HepG2 (cell line): ENCODE results near the gene MYRIP. TPM values are rescaled to one million over a fixed set of nuclear protein-coding genes. Genes with fewer than 3 reads are reported as not detected.

ENCODE experiments used
- ATAC-seq: fragments of 200-7000 bp; cut with Tn5 transposase; 3 replicates; pipeline ENCODE4 v1.9.1; 2020; ENCODE audit warnings: mild to moderate bottlenecking, moderate library complexity
- BruUV-seq: library from RNA; stranded (reverse); fragments of 400-500 nt; replicated peaks from 2 replicates; lab custom pipeline; 2021; lab: Mats Ljungman, UMichigan
- CTCF ChIA-PET: fragments of 300-600 bp; formaldehyde crosslinking; extraction: SDS; loops from one replicate; lab custom pipeline; 2021; ENCODE audit warnings: low total read pairs, inconsistent platforms, low intra/inter-chr PET ratio; lab: Yijun Ruan, JAX
- POLR2A ChIA-PET: fragments of 350-600 bp; sonication (Branson Sonifier 250); formaldehyde crosslinking; loops from one replicate; lab custom pipeline; 2020; ENCODE audit warnings: antibody characterized with exemption, inconsistent platforms; lab: Yijun Ruan, JAX
- DNase-seq: peaks from one replicate; pipeline ENCODE4 v3.0.0-alpha.2; 2015; ENCODE audit warnings: low spot score
- FAIRE-seq: peaks from 3 replicates; lab custom pipeline; 2011; peaks lifted over from hg19 to GRCh38; lab: Jason Lieb, UNC
- H2AFZ ChIP-seq: one replicate; pipeline ENCODE4 v1.6.1; 2011; ENCODE audit warnings: low read length, inconsistent platforms
- H3K27ac ChIP-seq: fragments of 300-600 bp; 3 replicates; pipeline ENCODE4 v1.8.0; 2011; ENCODE audit warnings: mixed run types, mild to moderate bottlenecking, mixed read lengths, low read length, inconsistent platforms; ENCODE audit not compliant: insufficient read depth; ENCODE audit errors: extremely low read length
- H3K27me3 ChIP-seq, 2 experiments: fragments of 200-600 bp in 1 of 2; 2 replicates in 1 of 2; 3 replicates in 1 of 2; pipeline versions ENCODE4 v1.6.0 to v1.8.0; 2011; ENCODE audit warnings: low read length in 2 of 2, mild to moderate bottlenecking in 2 of 2, moderate library complexity in 2 of 2, inconsistent platforms in 1 of 2; ENCODE audit not compliant: insufficient read depth in 2 of 2, control insufficient read depth in 1 of 2
- H3K36me3 ChIP-seq, 2 experiments: fragments of 200-600 bp in 1 of 2; replicated peaks in 1 of 2; 2 replicates in 1 of 2; 3 replicates in 1 of 2; pipeline versions ENCODE4 v1.5.1 to v1.8.0; 2011; ENCODE audit warnings: low read length in 2 of 2, inconsistent platforms in 1 of 2; ENCODE audit not compliant: insufficient read depth in 2 of 2, control insufficient read depth in 1 of 2
- H3K4me1 ChIP-seq: 2 replicates; pipeline ENCODE4 v1.5.1; 2012; ENCODE audit warnings: low read length, inconsistent platforms; ENCODE audit not compliant: insufficient read depth
- H3K4me2 ChIP-seq: 2 replicates; pipeline ENCODE4 v1.6.0; 2011; ENCODE audit warnings: low read depth, low read length, inconsistent platforms
- H3K4me3 ChIP-seq, 3 experiments: fragments of 200-600 bp in 1 of 3; sonication (generic), shearing (Covaris generic) in 1 of 3; replicated peaks in 1 of 3; 2 replicates each; pipeline ENCODE4 v1.5.1; 2011 to 2016; ENCODE audit warnings: low read length in 3 of 3, inconsistent platforms in 2 of 3, low read depth in 2 of 3, mild to moderate bottlenecking in 2 of 3, control low read depth in 1 of 3, mixed read lengths in 1 of 3; ENCODE audit not compliant: insufficient read depth in 1 of 3
- H3K79me2 ChIP-seq: one replicate; pipeline ENCODE4 v1.6.1; 2011; ENCODE audit warnings: low read length, inconsistent platforms; ENCODE audit not compliant: insufficient read depth
- H3K9ac ChIP-seq: 2 replicates; pipeline ENCODE4 v1.6.0; 2011; ENCODE audit warnings: mild to moderate bottlenecking, low read depth, low read length, inconsistent platforms; ENCODE audit not compliant: insufficient read depth
- H3K9me3 ChIP-seq: 2 replicates; pipeline ENCODE4 v1.5.1; 2012; ENCODE audit warnings: mild to moderate bottlenecking, low read length
- H4K20me1 ChIP-seq: 2 replicates; pipeline ENCODE4 v1.6.0; 2011; ENCODE audit warnings: inconsistent platforms, mild to moderate bottlenecking, low read length, moderate library complexity; ENCODE audit not compliant: insufficient read depth
- ASH2L ChIP-seq: fragments of 300-600, 200-600 bp; sonication (generic); IDR thresholded peaks from 2 replicates; pipeline ENCODE4 v1.7.0; 2017; ENCODE audit warnings: low read depth, mild to moderate bottlenecking, moderate library complexity, mixed read lengths, low read length; ENCODE audit not compliant: insufficient read length
- ATAD3A ChIP-seq: sonication (generic); formaldehyde crosslinking; IDR thresholded peaks from 2 replicates; pipeline ENCODE4 v1.4.0; 2020; ENCODE audit warnings: missing genetic modification reagents
- BCL3 ChIP-seq: sonication (generic); formaldehyde crosslinking; IDR thresholded peaks from 2 replicates; pipeline ENCODE4 v1.5.1; 2020; ENCODE audit warnings: mild to moderate bottlenecking, missing genetic modification reagents, moderate library complexity
- CCDC6 ChIP-seq: sonication (generic); formaldehyde crosslinking; IDR thresholded peaks from 2 replicates; pipeline ENCODE4 v1.8.1; 2022; ENCODE audit warnings: mild to moderate bottlenecking, missing genetic modification reagents, moderate library complexity
- GTF3A ChIP-seq: sonication (generic); formaldehyde crosslinking; conservative IDR thresholded peaks from 2 replicates; pipeline ENCODE4 v1.4.0; 2020; ENCODE audit warnings: mild to moderate bottlenecking, missing genetic modification reagents
- HNRNPH1 ChIP-seq: fragments of 200-400 bp; formaldehyde crosslinking; optimal IDR thresholded peaks from 2 replicates; pipeline ENCODE3; 2017; ENCODE audit warnings: mild to moderate bottlenecking, low read depth, low read length
- HOXA9 ChIP-seq: sonication (generic); formaldehyde crosslinking; IDR thresholded peaks from 2 replicates; pipeline ENCODE4 v1.8.1; 2022; ENCODE audit warnings: missing genetic modification reagents, mild to moderate bottlenecking, moderate library complexity, borderline replicate concordance
- KLF9 ChIP-seq: IDR thresholded peaks from 2 replicates; pipeline ENCODE4 v1.6.1; 2016; ENCODE audit warnings: low read depth
- NAIF1 ChIP-seq: sonication (generic); formaldehyde crosslinking; IDR thresholded peaks from 2 replicates; pipeline ENCODE4 v1.5.0; 2020; ENCODE audit warnings: mild to moderate bottlenecking, missing genetic modification reagents, borderline replicate concordance
- NFKB2 ChIP-seq: sonication (generic); formaldehyde crosslinking; IDR thresholded peaks from 2 replicates; pipeline ENCODE4 v1.4.0; 2020; ENCODE audit warnings: missing genetic modification reagents, borderline replicate concordance
- ZNF431 ChIP-seq: sonication (generic); formaldehyde crosslinking; IDR thresholded peaks from 2 replicates; pipeline ENCODE4 v1.9.0; 2022; ENCODE audit warnings: missing genetic modification reagents, low read depth, mild to moderate bottlenecking, borderline replicate concordance
- ZNF468 ChIP-seq: sonication (generic); formaldehyde crosslinking; IDR thresholded peaks from 2 replicates; pipeline ENCODE4 v1.8.0; 2022; ENCODE audit warnings: mild to moderate bottlenecking, moderate library complexity, missing genetic modification reagents
- ZNF564 ChIP-seq: sonication (generic); formaldehyde crosslinking; IDR thresholded peaks from 2 replicates; pipeline ENCODE4 v1.8.1; 2023; ENCODE audit warnings: mild to moderate bottlenecking, missing genetic modification reagents
- ZNF777 ChIP-seq: sonication (generic); formaldehyde crosslinking; IDR thresholded peaks from 2 replicates; pipeline ENCODE4 v1.4.0; 2020; ENCODE audit warnings: missing genetic modification reagents
- WGBS: methylation state at CpG from one replicate; pipeline ENCODE4 v1.1.6; 2017; ENCODE audit warnings: low lambda C conversion rate; 5-methylcytosine and 5-hydroxymethylcytosine counted together
- in situ Hi-C: cut with HindIII; loops from 2 replicates; pipeline ENCODE4 v1.10.0; 2017; ENCODE audit warnings: low pct_unique_long_range_greater_than_20kb; ENCODE audit not compliant: extremely low pct_ligation_motif_present
- intact Hi-C: fragments of 100-400 bp; cut with micrococcal nuclease; formaldehyde crosslinking; loops from one replicate; pipeline ENCODE4 v1.10.0; 2022; ENCODE audit not compliant: unreplicated experiment
- polyA plus RNA-seq, 8 experiments: library from polyadenylated mRNA; depleted of rRNA in 3 of 8; stranded (reverse) in 7 of 8; unstranded in 1 of 8; fragments of >200 nt; fragmentation: Illumina TruSeq in 4 of 8; extraction: Trizol in 4 of 8; gene quantifications; 2 replicates each; pipeline versions ENCODE4 v1.2.1 to v1.2.3, GENCODE V29; 2011 to 2016; ENCODE audit warnings: low read depth in 4 of 8, missing spikeins in 1 of 8, mixed read lengths in 1 of 8; ENCODE audit not compliant: insufficient read depth in 1 of 8
- total RNA-seq, 5 experiments: library from RNA; depleted of rRNA; stranded (reverse); fragments of >200 nt; fragmentation: Illumina TruSeq; extraction: Trizol; gene quantifications; 2 replicates each; pipeline ENCODE4 v1.2.3, GENCODE V29; 2016; ENCODE audit warnings: low read depth in 1 of 5

Gene MYRIP
- total and polyA plus RNA-seq, 2 of the 13 experiments (the other 11 are each of a cell fraction or from before 2014, with no cell fraction given): 0.64 to 0.84 TPM

GRCh38 chr3:40018369-40018768 is 209.0 kb downstream of the MYRIP start:
- intact Hi-C loops (no loop called here), in situ Hi-C loops (no loop called here)
- no peak for FAIRE-seq
- CTCF ChIA-PET: no interaction called here
- Histone ChIP-seq H3K36me3 (no peaks in the 10 kb centered on the region), H3K4me1 (no peaks in the 10 kb centered on the region), H3K4me3 (no peak overlapping the region), H3K27me3 (no peaks in the 10 kb centered on the region), H3K9ac (no peak overlapping the region), H3K79me2 (no peaks in the 10 kb centered on the region), H4K20me1 (no peaks in the 10 kb centered on the region), H3K27ac (no peak overlapping the region), H2AFZ (no peak overlapping the region), H3K9me3 (no peaks in the 10 kb centered on the region), H3K4me2 (no peak overlapping the region)
- DNase-seq: no peak
- POLR2A ChIA-PET: no interaction called here
- no TSS peak for BruUV-seq
- ATAC-seq: no peak
- 63% methylated on average over 2 of the region's 2 CpGs for WGBS
- no peak for TF ChIP-seq ZNF777 (CRISPR knock-in tag)
- TF ChIP-seq ASH2L: no peak
- no peak for TF ChIP-seq GTF3A (CRISPR knock-in tag)
- TF ChIP-seq ZNF431 (CRISPR knock-in tag): no peak
- TF ChIP-seq KLF9 (CRISPR knock-in tag): no peak
- no peak for TF ChIP-seq CCDC6
- no peak for TF ChIP-seq HOXA9 (CRISPR knock-in tag)
- TF ChIP-seq NAIF1 (CRISPR knock-in tag): no peak
- no peak for TF ChIP-seq NFKB2 (CRISPR knock-in tag)
- TF ChIP-seq ATAD3A: no peak
- no peak for TF ChIP-seq HNRNPH1
- no peak for TF ChIP-seq BCL3
- TF ChIP-seq ZNF564 (CRISPR knock-in tag): no peak
- no peak for TF ChIP-seq ZNF468
